GM12892 (cell line): ENCODE results near the gene MYOF.

Experiments
- POLR2A ChIP-seq: IDR thresholded peaks from 2 replicates; pipeline ENCODE4 v1.6.1; 2011; ENCODE audit warnings: low read depth, low read length, control low read depth
- POLR2AphosphoS5 ChIP-seq: IDR thresholded peaks from 2 replicates; pipeline ENCODE4 v1.6.1; 2011; ENCODE audit warnings: low read depth, low read length, control low read depth
- TAF1 ChIP-seq: IDR thresholded peaks from 2 replicates; pipeline ENCODE4 v1.6.1; 2011; ENCODE audit warnings: low read depth, mild to moderate bottlenecking, control low read depth, low read length, borderline replicate concordance

GRCh38 chr10:93408783-93409182, 73.4 kb downstream of the MYOF start:
- TF ChIP-seq POLR2AphosphoS5 = no peak
- TF ChIP-seq POLR2A = no peak
- no peak for TF ChIP-seq TAF1
